ENCODE data around the gene NSD2.

The NSD2 gene

DNA sequence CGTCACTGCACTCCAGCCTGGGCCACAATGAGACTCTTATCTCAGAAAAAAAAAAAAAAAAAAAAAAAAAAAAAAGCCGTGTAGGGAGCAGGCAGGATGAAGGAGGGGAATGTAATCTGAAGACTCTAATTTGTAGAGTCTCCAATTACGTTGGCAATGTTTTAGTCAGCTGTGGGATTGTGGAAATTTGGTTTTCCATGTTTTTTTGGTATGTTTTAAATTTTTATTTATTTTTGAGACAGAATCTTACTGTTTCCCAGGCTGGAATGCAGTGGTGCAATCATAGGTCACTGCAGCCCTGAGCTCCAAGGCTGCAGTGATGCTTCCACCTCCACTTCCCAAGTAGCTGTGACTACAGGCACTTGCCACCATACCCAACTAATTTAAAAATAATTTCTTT lies 56.5 kb downstream of the NSD2 start:
- no peak overlapping the region for H3K9ac ChIP-seq (ENCODE audit: low read length)

DNA sequence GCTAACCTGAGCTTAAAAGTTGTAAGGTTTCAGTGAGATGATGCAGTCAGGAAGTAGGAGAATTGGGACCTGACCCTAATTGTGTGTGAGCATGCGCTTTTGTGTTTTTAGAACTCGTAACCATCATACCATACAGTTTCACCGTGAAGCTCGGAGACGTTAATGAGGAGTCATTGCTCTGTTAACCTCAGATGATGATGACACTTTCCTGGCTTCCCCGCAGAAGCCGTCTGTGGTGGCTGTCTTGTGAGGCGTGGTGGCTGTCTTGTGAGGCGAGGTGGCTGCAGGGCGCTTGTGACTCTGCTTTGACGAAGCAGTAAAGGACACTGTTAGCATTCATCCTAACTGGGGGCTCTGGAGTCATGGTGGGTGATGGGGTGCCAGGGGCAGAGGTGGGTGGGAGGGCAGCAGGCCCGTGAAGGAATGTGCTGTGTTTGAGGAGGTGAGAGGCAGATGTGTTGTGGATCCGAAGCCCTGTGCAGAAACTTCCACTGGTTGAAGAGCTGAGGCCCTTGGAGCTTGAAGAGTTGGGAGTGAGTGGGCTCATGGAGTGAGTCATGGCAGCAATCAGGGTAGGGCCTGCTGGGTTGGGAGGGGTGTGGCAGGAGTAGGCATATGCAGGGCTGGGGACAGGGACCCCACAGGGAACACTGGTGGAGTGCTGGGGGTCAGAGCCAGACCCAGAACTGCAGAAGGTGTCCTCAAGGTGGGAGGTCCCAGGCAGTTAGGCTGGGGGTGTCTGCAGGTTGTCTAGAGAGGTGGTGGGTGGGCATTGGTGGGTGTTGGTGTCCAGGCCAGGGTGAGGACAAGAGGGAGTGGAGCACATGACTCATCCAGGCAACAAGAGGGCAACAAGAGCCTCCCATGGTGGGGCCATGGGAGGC lies 57.4 kb downstream of the NSD2 start:
- no peak overlapping the region for H3K9ac ChIP-seq (ENCODE audit: low read length)

More for the DNA sequence above, 56.5 kb downstream of the NSD2 start:
- H3K4me1 ChIP-seq (ENCODE audit: control insufficient read depth, insufficient read depth, low read length), result no peaks in the 10 kb centered on the region
- H3K27me3 ChIP-seq (ENCODE audit: control insufficient read depth, insufficient read depth, low read length), result no peaks in the 10 kb centered on the region
- H3K4me3 ChIP-seq (ENCODE audit: low read length), result no peak overlapping the region
- H3K27ac ChIP-seq (ENCODE audit: low read depth, low read length), result no peak overlapping the region
- peaks cover 15% of the 10 kb centered on the region for H3K36me3 ChIP-seq (ENCODE audit: control insufficient read depth, insufficient read depth, low read length)

DNA sequence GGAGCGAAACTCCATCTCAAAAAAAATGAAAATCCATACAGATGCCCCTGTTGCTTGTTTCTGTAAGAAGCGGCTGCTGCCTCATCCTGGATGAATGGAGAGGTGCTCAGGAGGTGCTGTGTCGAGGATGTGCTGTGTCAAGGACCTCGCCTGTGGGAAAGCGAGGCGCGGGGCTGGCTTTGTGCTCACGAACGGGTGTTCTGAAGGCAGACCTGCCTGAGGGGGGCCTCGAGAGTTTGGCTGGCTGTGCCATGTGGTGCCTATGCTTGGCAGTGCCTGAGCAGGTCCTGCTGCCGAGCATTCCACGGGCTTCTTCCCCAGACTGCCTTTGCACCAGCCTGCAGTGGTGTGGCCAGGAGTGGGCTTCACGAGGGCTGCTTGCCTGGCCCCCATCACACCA lies 61.5 kb downstream of the NSD2 start:
- no peak overlapping the region for H3K27ac ChIP-seq (ENCODE audit: low read depth, low read length)
- no peak overlapping the region for H3K9ac ChIP-seq (ENCODE audit: low read length)
- H3K27me3 ChIP-seq (ENCODE audit: control insufficient read depth, insufficient read depth, low read length), result no peaks in the 10 kb centered on the region
- H3K4me1 ChIP-seq (ENCODE audit: control insufficient read depth, insufficient read depth, low read length), result no peaks in the 10 kb centered on the region
- no peak overlapping the region for H3K4me3 ChIP-seq (ENCODE audit: low read length)
- H3K36me3 ChIP-seq (ENCODE audit: control insufficient read depth, insufficient read depth, low read length), result peaks cover 25% of the 10 kb centered on the region

More for the DNA sequence above, 57.4 kb downstream of the NSD2 start:
- Histone ChIP-seq H3K36me3 (ENCODE audit: control insufficient read depth, insufficient read depth, low read length) (peaks cover 19% of the 10 kb centered on the region), H3K27ac (ENCODE audit: low read depth, low read length) (no peak overlapping the region), H3K4me1 (ENCODE audit: control insufficient read depth, insufficient read depth, low read length) (no peaks in the 10 kb centered on the region), H3K27me3 (ENCODE audit: control insufficient read depth, insufficient read depth, low read length) (no peaks in the 10 kb centered on the region), H3K4me3 (ENCODE audit: low read length) (no peak overlapping the region)

DNA sequence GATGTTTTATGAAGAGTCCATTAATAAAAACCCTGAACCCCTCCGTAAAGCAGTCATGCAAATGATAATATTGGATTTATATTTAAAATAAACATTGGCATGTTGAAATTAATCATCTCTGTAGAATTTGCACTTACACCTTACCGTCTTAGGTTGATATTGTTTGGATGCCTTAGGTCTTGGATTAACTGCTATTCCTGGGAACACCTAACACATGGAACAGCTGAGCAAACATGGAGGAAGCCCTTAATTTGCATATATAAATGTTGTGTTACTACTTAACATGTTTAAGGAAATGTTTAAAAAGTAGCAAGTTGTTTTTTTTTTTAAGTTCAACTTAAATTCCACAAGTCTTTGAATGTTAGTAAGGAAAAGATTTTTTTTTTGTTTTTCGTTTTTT lies 62.5 kb downstream of the NSD2 start:
- Histone ChIP-seq H3K9ac (ENCODE audit: low read length) (no peak overlapping the region), H3K4me3 (ENCODE audit: low read length) (no peak overlapping the region), H3K27me3 (ENCODE audit: control insufficient read depth, insufficient read depth, low read length) (no peaks in the 10 kb centered on the region), H3K36me3 (ENCODE audit: control insufficient read depth, insufficient read depth, low read length) (peaks cover 26% of the 10 kb centered on the region), H3K4me1 (ENCODE audit: control insufficient read depth, insufficient read depth, low read length) (no peaks in the 10 kb centered on the region), H3K27ac (ENCODE audit: low read depth, low read length) (no peak overlapping the region)

GRCh38 chr4:1937550-1937949 lies 66.4 kb downstream of the NSD2 start:
- H3K9ac ChIP-seq (ENCODE audit: low read length), result no peak overlapping the region
- H3K4me3 ChIP-seq (ENCODE audit: low read length), result no peak overlapping the region
- no peak overlapping the region for H3K27ac ChIP-seq (ENCODE audit: low read depth, low read length)
- no peaks in the 10 kb centered on the region for H3K4me1 ChIP-seq (ENCODE audit: control insufficient read depth, insufficient read depth, low read length)
- no peaks in the 10 kb centered on the region for H3K27me3 ChIP-seq (ENCODE audit: control insufficient read depth, insufficient read depth, low read length)
- peaks cover 20% of the 10 kb centered on the region for H3K36me3 ChIP-seq (ENCODE audit: control insufficient read depth, insufficient read depth, low read length)

GRCh38 chr4:1938027-1938426 lies 66.8 kb downstream of the NSD2 start:
- Histone ChIP-seq H3K27me3 (ENCODE audit: control insufficient read depth, insufficient read depth, low read length) (no peaks in the 10 kb centered on the region), H3K27ac (ENCODE audit: low read depth, low read length) (no peak overlapping the region), H3K9ac (ENCODE audit: low read length) (no peak overlapping the region), H3K36me3 (ENCODE audit: control insufficient read depth, insufficient read depth, low read length) (peaks cover 16% of the 10 kb centered on the region), H3K4me1 (ENCODE audit: control insufficient read depth, insufficient read depth, low read length) (no peaks in the 10 kb centered on the region), H3K4me3 (ENCODE audit: low read length) (no peak overlapping the region)

DNA sequence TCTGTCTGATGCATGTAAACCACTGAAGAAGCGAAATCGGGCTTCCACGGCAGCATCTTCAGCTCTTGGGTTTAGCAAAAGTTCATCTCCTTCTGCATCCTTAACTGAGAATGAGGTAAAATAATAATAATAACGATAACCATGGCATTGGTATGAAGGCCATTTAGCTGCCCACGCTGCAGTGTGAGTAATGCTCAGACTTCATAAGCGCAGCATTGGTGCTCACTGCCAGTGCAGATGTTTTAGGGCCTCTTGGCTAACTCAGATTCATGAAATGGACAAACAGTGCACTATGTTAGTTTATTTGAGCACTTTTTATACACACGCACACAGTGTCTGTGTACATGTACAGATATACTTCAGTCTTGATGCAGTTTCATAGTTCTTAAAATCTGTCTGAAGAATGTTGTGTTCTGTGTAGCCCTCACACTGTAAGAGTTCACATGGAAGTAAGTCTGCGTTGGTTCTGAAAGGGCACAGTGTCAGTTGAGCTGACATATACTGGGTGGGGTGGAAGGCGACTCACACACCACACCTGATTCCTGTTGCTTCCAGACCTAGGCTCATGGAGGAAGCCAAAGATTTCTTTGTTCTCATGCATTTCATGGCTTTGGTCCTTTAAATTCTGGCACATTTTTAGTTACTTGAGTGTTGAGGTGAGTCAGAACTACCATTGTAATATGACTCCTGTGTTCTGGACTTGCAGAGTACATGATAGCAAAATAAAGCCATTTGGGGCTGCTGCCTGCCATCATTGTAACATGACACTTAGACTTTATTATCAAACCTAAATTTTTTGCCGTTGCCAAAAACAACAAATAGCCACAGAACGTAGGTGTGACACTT lies 68.7 kb downstream of the NSD2 start:
- Histone ChIP-seq H3K4me3 (ENCODE audit: low read length) (no peak overlapping the region), H3K36me3 (ENCODE audit: control insufficient read depth, insufficient read depth, low read length) (peaks cover 19% of the 10 kb centered on the region), H3K4me1 (ENCODE audit: control insufficient read depth, insufficient read depth, low read length) (no peaks in the 10 kb centered on the region), H3K27ac (ENCODE audit: low read depth, low read length) (no peak overlapping the region), H3K27me3 (ENCODE audit: control insufficient read depth, insufficient read depth, low read length) (no peaks in the 10 kb centered on the region), H3K9ac (ENCODE audit: low read length) (no peak overlapping the region)

DNA sequence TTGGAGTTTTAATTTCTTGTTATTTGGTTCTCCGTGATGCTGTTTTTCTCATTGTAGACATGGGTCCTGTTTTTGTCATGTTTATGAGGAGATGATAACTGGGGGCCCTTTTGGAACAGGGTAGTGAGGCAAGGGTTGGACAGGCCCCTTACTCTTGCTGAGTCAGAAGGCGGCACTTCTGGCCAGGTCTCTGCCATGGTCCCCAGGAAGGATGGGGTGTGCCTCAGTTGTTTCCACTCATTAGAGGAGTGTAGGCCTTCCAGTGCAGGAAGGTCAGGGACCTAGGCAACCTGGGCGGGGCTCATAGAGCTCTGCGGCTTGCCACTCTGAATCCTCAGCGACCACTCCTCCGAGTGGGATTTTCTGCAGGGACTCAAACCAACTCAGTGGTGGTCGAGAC lies 69.4 kb downstream of the NSD2 start:
- no peak overlapping the region for H3K9ac ChIP-seq (ENCODE audit: low read length)
- no peak overlapping the region for H3K27ac ChIP-seq (ENCODE audit: low read depth, low read length)
- H3K36me3 ChIP-seq (ENCODE audit: control insufficient read depth, insufficient read depth, low read length), result peaks cover 15% of the 10 kb centered on the region

GRCh38 chr4:1943928-1944327 lies 72.7 kb downstream of the NSD2 start:
- no peaks in the 10 kb centered on the region for H3K27me3 ChIP-seq (ENCODE audit: control insufficient read depth, insufficient read depth, low read length)
- no peak overlapping the region for H3K4me3 ChIP-seq (ENCODE audit: low read length)
- no peaks in the 10 kb centered on the region for H3K4me1 ChIP-seq (ENCODE audit: control insufficient read depth, insufficient read depth, low read length)
- peaks cover 15% of the 10 kb centered on the region for H3K36me3 ChIP-seq (ENCODE audit: control insufficient read depth, insufficient read depth, low read length)
- no peak overlapping the region for H3K9ac ChIP-seq (ENCODE audit: low read length)
- no peak overlapping the region for H3K27ac ChIP-seq (ENCODE audit: low read depth, low read length)

More for the DNA sequence above, 69.4 kb downstream of the NSD2 start:
- no peaks in the 10 kb centered on the region for H3K4me1 ChIP-seq (ENCODE audit: control insufficient read depth, insufficient read depth, low read length)
- no peaks in the 10 kb centered on the region for H3K27me3 ChIP-seq (ENCODE audit: control insufficient read depth, insufficient read depth, low read length)
- H3K4me3 ChIP-seq (ENCODE audit: low read length), result no peak overlapping the region

- peaks cover 9% of the 10 kb centered on the region for H3K36me3 ChIP-seq (ENCODE audit: control insufficient read depth, insufficient read depth, low read length)
- H3K4me3 ChIP-seq (ENCODE audit: low read length), result no peak overlapping the region
- H3K27me3 ChIP-seq (ENCODE audit: control insufficient read depth, insufficient read depth, low read length), result no peaks in the 10 kb centered on the region
Observed at GRCh38 chr4:1945124-1945895, 74.1 kb downstream of the NSD2 start.

DNA sequence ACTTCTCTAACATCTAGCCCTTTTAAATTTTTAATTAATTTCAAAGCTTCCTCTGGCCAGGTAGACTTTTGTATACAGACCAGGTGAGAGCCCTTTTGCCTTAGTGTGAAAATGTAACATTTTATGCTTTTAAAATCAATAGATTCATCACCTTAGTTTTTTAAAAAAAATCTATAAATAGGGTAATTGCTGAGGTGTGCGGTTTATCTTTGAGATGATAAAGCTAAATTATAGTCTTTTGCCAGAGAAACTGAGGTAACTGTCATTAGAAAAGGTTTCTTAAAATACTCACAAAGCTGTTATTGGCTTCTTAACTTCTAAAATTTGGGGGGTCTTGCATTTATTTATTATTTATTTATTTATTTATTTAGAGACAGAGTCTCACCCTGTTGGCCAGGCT lies 74.7 kb downstream of the NSD2 start:
- Histone ChIP-seq H3K27ac (ENCODE audit: low read depth, low read length) (no peak overlapping the region), H3K27me3 (ENCODE audit: control insufficient read depth, insufficient read depth, low read length) (no peaks in the 10 kb centered on the region), H3K36me3 (ENCODE audit: control insufficient read depth, insufficient read depth, low read length) (peaks cover 9% of the 10 kb centered on the region), H3K4me1 (ENCODE audit: control insufficient read depth, insufficient read depth, low read length) (no peaks in the 10 kb centered on the region), H3K4me3 (ENCODE audit: low read length) (no peak overlapping the region), H3K9ac (ENCODE audit: low read length) (no peak overlapping the region)

More at GRCh38 chr4:1945124-1945895, 74.1 kb downstream of the NSD2 start:
- H3K4me1 ChIP-seq (ENCODE audit: control insufficient read depth, insufficient read depth, low read length), result no peaks in the 10 kb centered on the region
- H3K27ac ChIP-seq (ENCODE audit: low read depth, low read length), result no peak overlapping the region
- no peak overlapping the region for H3K9ac ChIP-seq (ENCODE audit: low read length)

DNA sequence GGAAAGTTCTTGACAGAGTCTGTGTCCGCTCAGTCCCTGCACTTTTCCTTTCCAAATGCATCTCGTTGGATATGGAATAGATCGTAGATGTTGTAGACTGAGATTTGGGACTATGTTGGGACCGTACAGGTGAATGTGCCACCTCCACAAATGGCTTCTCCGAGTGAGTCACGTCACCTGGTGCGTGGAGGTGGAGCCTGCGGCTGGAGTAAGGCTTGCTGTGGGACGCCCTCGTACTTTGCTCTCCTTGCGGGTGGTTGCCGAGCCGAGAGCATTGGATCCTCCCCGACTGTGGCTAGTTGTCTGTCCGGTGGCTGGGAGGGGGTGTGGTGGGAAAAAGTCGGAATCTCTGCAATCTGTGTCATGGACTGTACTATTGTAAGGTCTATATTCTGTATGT lies 77.0 kb downstream of the NSD2 start:
- Histone ChIP-seq H3K36me3 (ENCODE audit: control insufficient read depth, insufficient read depth, low read length) (peaks cover 19% of the 10 kb centered on the region), H3K9ac (ENCODE audit: low read length) (no peak overlapping the region)

More for the DNA sequence above, 77.0 kb downstream of the NSD2 start:
- Histone ChIP-seq H3K27ac (ENCODE audit: low read depth, low read length) (no peak overlapping the region), H3K4me3 (ENCODE audit: low read length) (no peak overlapping the region), H3K4me1 (ENCODE audit: control insufficient read depth, insufficient read depth, low read length) (no peaks in the 10 kb centered on the region), H3K27me3 (ENCODE audit: control insufficient read depth, insufficient read depth, low read length) (no peaks in the 10 kb centered on the region)

Measured in rectal smooth muscle tissue (tissue), 1 donor.